Testis (tissue), 2 donors: ENCODE measurements around the gene LRRN2.

Source experiments
- CTCF ChIP-seq, 3 experiments: fragments of 450-650 bp in 2 of 3; fragments of 200-600 bp in 1 of 3; sonication (generic) in 1 of 3; IDR thresholded peaks; one replicate each; pipeline ENCODE4 v1.5.1; 2016 to 2019; ENCODE audit warnings: antibody characterized with exemption in 3 of 3, mild to moderate bottlenecking in 2 of 3, moderate library complexity in 1 of 3
- POLR2A ChIP-seq: fragments of 450-650 bp; IDR thresholded peaks from one replicate; pipeline ENCODE4 v1.6.1; 2017; ENCODE audit warnings: antibody characterized with exemption, mild to moderate bottlenecking, moderate library complexity

GRCh38 chr1:204619721-204620120 is 65.8 kb downstream of the LRRN2 start:
- no peak for TF ChIP-seq POLR2A
- no peak for TF ChIP-seq CTCF (IDR thresholded peaks at IDR 0.05)
